Measurements from ENCODE around the gene BEAN1. TPM values are rescaled to one million over a fixed set of nuclear protein-coding genes. Genes with fewer than 3 reads are reported as not detected.

BEAN1 gene
- polyA plus RNA-seq, 1 of the 3 experiments (the other 2 are of a cell fraction), result 0.07 TPM

DNA sequence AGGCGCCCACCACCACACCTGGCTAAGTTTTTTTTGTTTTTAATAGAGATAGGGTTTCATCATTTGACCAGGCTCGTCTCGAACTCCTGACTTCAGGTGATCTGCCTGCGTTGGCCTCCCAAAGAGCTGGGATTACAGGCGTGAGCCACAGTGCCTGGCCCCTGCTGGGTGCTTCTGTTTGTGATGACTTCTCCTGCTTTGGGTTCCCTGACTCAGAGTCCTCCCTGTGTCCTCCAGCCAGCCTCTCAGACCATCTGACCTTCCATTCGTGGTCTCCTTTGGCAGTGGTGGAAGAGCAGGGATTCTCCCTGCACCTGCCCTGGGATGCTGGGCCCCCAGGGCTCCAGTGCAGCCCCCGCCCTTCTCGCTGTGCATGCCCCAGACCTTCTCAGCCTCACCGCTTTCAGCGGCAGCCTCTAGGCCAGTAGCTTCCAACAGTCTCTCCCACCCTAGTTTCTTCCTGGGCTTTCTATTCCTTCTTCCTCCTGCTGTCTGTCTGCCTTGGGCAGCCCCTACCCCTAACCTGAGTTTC, 13.2 kb downstream of the BEAN1 start:
- H3K27me3 ChIP-seq (ENCODE audit: insufficient read depth), result peaks cover 6% of the 10 kb centered on the region; the same call in 1 of the 2 replicates
- no peak overlapping the region for H3K4me2 ChIP-seq
- H3K4me1 ChIP-seq (ENCODE audit: control insufficient read depth in 1 of 2, insufficient read depth in 2 of 2, low read depth in 1 of 2, low read length in 1 of 2), result peaks cover 0 to 3% of the 10 kb centered on the region in 2 experiments; a peak in 1 of 4 replicates
- H3F3A ChIP-seq (replicated peaks; ENCODE audit: insufficient read depth), result no peaks in the 10 kb centered on the region
- H4K20me1 ChIP-seq (ENCODE audit: insufficient read depth), result no peaks in the 10 kb centered on the region
- ChIA-PET CTCF (interaction anchor here (1.0 to 1.1 kb wide), 2 partner anchors 35 to 83 kb away, joined by 3 to 6 read pairs; no protein-coding TSS in a partner anchor), POLR2A (no interaction called here)
- no peaks in the 10 kb centered on the region for H3K79me2 ChIP-seq (ENCODE audit: insufficient read depth)
- H3K4me3 ChIP-seq (ENCODE audit: low read depth in 2 of 2, low read length in 1 of 2), result no peak overlapping the region
- H3K9me3 ChIP-seq, result no peaks in the 10 kb centered on the region
- H3K36me3 ChIP-seq (replicated peaks in 1 of 2; ENCODE audit: control insufficient read depth in 1 of 2, insufficient read depth in 2 of 2, low read length in 1 of 2), result no peaks in the 10 kb centered on the region
- no peak overlapping the region for H3K9ac ChIP-seq
- no peaks in the 10 kb centered on the region for H3K9me2 ChIP-seq
- no peak overlapping the region for H2AFZ ChIP-seq (ENCODE audit: low read depth)
- TF ChIP-seq RXRA (IDR thresholded peaks at IDR 0.05; ENCODE audit: borderline replicate concordance, low read depth) (no peak), RAD21 (IDR thresholded peaks at IDR 0.05; ENCODE audit: low read length) (no peak), RFX5 (IDR thresholded peaks at IDR 0.05; ENCODE audit: low read length) (no peak), TEAD4 (IDR thresholded peaks at IDR 0.05; ENCODE audit: borderline replicate concordance, insufficient read depth) (no peak), SIN3A (IDR thresholded peaks at IDR 0.05; ENCODE audit: borderline replicate concordance, low read depth, low read length) (no peak), CHD2 (IDR thresholded peaks at IDR 0.05; ENCODE audit: low read length, partially characterized antibody) (no peak), NFIC (IDR thresholded peaks at IDR 0.05; ENCODE audit: borderline replicate concordance) (no peak), POLR2AphosphoS5 (IDR thresholded peaks at IDR 0.05; ENCODE audit: low read depth, low read length) (no peak), FOXJ3 (CRISPR knock-in tag; IDR thresholded peaks at IDR 0.05) (no peak), RCOR1 (IDR thresholded peaks at IDR 0.05; ENCODE audit: low read length) (no peak), IRF3 (IDR thresholded peaks at IDR 0.05; ENCODE audit: low read depth, low read length) (no peak), MEF2A (IDR thresholded peaks at IDR 0.05; ENCODE audit: borderline replicate concordance, low read depth) (no peak), GABPA (IDR thresholded peaks at IDR 0.05; ENCODE audit: low read depth) (no peak), MAX (IDR thresholded peaks at IDR 0.05; ENCODE audit: low read depth) (no peak), PBX3 (IDR thresholded peaks at IDR 0.05) (no peak), FOXM1 (IDR thresholded peaks at IDR 0.05; ENCODE audit: low read depth) (no peak), FOSL2 (IDR thresholded peaks at IDR 0.05; ENCODE audit: borderline replicate concordance, low read depth) (no peak), ELF1 (IDR thresholded peaks at IDR 0.05) (no peak)
- TF ChIP-seq, protein P1, sequence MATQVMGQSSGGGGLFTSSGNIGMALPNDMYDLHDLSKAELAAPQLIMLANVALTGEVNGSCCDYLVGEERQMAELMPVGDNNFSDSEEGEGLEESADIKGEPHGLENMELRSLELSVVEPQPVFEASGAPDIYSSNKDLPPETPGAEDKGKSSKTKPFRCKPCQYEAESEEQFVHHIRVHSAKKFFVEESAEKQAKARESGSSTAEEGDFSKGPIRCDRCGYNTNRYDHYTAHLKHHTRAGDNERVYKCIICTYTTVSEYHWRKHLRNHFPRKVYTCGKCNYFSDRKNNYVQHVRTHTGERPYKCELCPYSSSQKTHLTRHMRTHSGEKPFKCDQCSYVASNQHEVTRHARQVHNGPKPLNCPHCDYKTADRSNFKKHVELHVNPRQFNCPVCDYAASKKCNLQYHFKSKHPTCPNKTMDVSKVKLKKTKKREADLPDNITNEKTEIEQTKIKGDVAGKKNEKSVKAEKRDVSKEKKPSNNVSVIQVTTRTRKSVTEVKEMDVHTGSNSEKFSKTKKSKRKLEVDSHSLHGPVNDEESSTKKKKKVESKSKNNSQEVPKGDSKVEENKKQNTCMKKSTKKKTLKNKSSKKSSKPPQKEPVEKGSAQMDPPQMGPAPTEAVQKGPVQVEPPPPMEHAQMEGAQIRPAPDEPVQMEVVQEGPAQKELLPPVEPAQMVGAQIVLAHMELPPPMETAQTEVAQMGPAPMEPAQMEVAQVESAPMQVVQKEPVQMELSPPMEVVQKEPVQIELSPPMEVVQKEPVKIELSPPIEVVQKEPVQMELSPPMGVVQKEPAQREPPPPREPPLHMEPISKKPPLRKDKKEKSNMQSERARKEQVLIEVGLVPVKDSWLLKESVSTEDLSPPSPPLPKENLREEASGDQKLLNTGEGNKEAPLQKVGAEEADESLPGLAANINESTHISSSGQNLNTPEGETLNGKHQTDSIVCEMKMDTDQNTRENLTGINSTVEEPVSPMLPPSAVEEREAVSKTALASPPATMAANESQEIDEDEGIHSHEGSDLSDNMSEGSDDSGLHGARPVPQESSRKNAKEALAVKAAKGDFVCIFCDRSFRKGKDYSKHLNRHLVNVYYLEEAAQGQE (IDR thresholded peaks at IDR 0.05; ENCODE audit: low read depth, low read length), result no peak
- no peak overlapping the region for H3K27ac ChIP-seq (ENCODE audit: low read depth in 2 of 2, low read length in 1 of 2)
- WGBS (ENCODE audit: low lambda C conversion rate), result 69% methylated on average over 9 of the region's 10 CpGs
- no peak for DNase-seq

Measured in SK-N-SH (cell line).